ENCODE data around the gene FAM186B. TPM values are rescaled to one million over a fixed set of nuclear protein-coding genes. Genes with fewer than 3 reads are reported as not detected.

The FAM186B gene
- total RNA-seq, 4 donors from 2014 or later: 0.21 to 0.77 (median 0.30) TPM; not detected in 1

- TF ChIP-seq POLR2A (IDR thresholded peaks at IDR 0.05) (no peak), CTCF (IDR thresholded peaks at IDR 0.05) (no peak)
- intact Hi-C loops (cut with DNase I; ENCODE audit: low total_unique reads): no loop called here
- DNase-seq: no peak
- Histone ChIP-seq H3K4me1 (no peaks in the 10 kb centered on the region), H3K9me3 (no peaks in the 10 kb centered on the region), H3K36me3 (no peaks in the 10 kb centered on the region), H3K4me3 (no peak overlapping the region), H3K27me3 (no peaks in the 10 kb centered on the region), H3K27ac (no peak overlapping the region)
These were observed 51.8 kb downstream of the FAM186B start for GRCh38 chr12:49553512-49554088.

GRCh38 chr12:49552899-49553298 is 52.5 kb downstream of the FAM186B start:
- Histone ChIP-seq H3K27ac (no peak overlapping the region), H3K27me3 (no peaks in the 10 kb centered on the region), H3K4me3 (no peak overlapping the region), H3K36me3 (no peaks in the 10 kb centered on the region), H3K4me1 (no peaks in the 10 kb centered on the region), H3K9me3 (no peaks in the 10 kb centered on the region)
- no peak for TF ChIP-seq CTCF (IDR thresholded peaks at IDR 0.05)
- no peak for TF ChIP-seq POLR2A (IDR thresholded peaks at IDR 0.05)
- DNase-seq: no peak
- intact Hi-C loops (cut with DNase I; ENCODE audit: low total_unique reads): no loop called here

GRCh38 chr12:49552425-49552824 is 53.0 kb downstream of the FAM186B start:
- Histone ChIP-seq H3K36me3 (no peaks in the 10 kb centered on the region), H3K27ac (no peak overlapping the region), H3K9me3 (no peaks in the 10 kb centered on the region), H3K27me3 (no peaks in the 10 kb centered on the region), H3K4me3 (no peak overlapping the region), H3K4me1 (no peaks in the 10 kb centered on the region)
- TF ChIP-seq CTCF (IDR thresholded peaks at IDR 0.05) (no peak), POLR2A (IDR thresholded peaks at IDR 0.05) (no peak)
- intact Hi-C loops (cut with DNase I; ENCODE audit: low total_unique reads): no loop called here
- DNase-seq: no peak

GRCh38 chr12:49552014-49552413 is 53.4 kb downstream of the FAM186B start:
- intact Hi-C loops (cut with DNase I; ENCODE audit: low total_unique reads): no loop called here
- Histone ChIP-seq H3K4me3 (no peak overlapping the region), H3K36me3 (no peaks in the 10 kb centered on the region), H3K27ac (no peak overlapping the region), H3K9me3 (no peaks in the 10 kb centered on the region), H3K27me3 (no peaks in the 10 kb centered on the region), H3K4me1 (no peaks in the 10 kb centered on the region)
- DNase-seq: no peak
- TF ChIP-seq POLR2A (IDR thresholded peaks at IDR 0.05) (no peak), CTCF (IDR thresholded peaks at IDR 0.05) (no peak)

GRCh38 chr12:49550693-49551252 is 54.7 kb downstream of the FAM186B start:
- TF ChIP-seq POLR2A (IDR thresholded peaks at IDR 0.05) (no peak), CTCF (IDR thresholded peaks at IDR 0.05) (no peak)
- Histone ChIP-seq H3K27ac (no peak overlapping the region), H3K27me3 (no peaks in the 10 kb centered on the region), H3K4me3 (no peak overlapping the region), H3K9me3 (no peaks in the 10 kb centered on the region), H3K4me1 (no peaks in the 10 kb centered on the region), H3K36me3 (no peaks in the 10 kb centered on the region)
- DNase-seq: no peak
- intact Hi-C loops (cut with DNase I; ENCODE audit: low total_unique reads): no loop called here
